GM13976 (cell line): ENCODE measurements around the gene PLD5.
"Not testable (repeated sequence)": the region's sequence is repeated elsewhere in the genome, so short reads cannot be mapped to it uniquely, and the experiment has no call there.

Experiments
- DNase-seq: peaks from one replicate; pipeline ENCODE4 v3.0.0; 2012; ENCODE audit warnings: low spot score
- in situ Hi-C: fragments of 300-500 bp; cut with MboI; formaldehyde crosslinking; loops from one replicate; pipeline ENCODE4 v1.12.0; 2022; ENCODE audit warnings: low sequenced_read_pairs, mixed read lengths, inconsistent platforms; ENCODE audit not compliant: unreplicated experiment
- TF ChIP-seq, protein P1 (sequence below): IDR thresholded peaks from 2 replicates; pipeline ENCODE4 v1.5.1; 2012; ENCODE audit warnings: borderline replicate concordance, mild to moderate bottlenecking; ENCODE audit not compliant: insufficient read depth; ENCODE audit errors: extremely low read depth, missing control alignments, control extremely low read depth

Gene PLD5

GRCh38 chr1:242276769-242277168, 247.7 kb downstream of the PLD5 start:
- in situ Hi-C loops, DNase-seq: not testable (repeated sequence)

DNA sequence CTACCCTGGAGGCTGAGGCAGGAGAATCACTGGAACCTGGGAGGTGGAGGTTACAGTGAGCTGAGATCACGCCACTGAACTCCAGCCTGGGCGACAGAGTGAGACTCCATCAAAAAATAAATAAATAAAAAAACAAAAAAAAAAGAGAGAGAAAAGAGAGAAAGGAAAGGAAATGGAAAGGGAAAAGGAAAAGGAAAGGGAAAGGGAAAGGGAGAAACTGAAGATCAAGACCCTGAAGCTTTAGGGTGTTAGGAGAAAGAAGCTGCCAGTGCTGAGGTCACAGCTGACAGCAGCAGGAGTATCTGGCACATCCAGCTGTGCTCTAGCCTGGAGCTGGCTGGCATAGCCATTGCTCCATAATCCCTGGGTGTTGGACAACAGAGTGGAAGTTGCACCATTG, 257.5 kb downstream of the PLD5 start:
- DNase-seq, in situ Hi-C loops: not testable (repeated sequence)

DNA sequence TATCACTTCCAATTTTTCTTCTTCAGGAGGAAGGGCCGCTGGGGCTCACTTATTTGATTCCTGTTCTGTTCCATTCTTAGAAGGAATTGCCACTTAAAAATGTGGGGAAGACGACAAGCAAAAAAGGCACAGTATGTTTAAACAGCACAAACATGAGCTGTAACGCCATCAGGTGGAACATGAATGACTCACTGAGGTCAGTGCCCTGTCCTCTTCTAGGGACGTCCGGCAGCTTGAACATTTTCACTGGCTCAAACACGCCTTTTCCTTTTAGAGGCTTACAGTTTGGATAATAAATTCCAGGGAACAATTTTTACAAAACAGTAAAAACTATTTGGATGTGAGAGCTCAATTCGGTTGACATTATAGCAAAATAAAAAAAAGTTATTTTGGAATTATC, 260.1 kb downstream of the PLD5 start:
- DNase-seq, in situ Hi-C loops: not testable (repeated sequence)

- TF ChIP-seq, protein P1, sequence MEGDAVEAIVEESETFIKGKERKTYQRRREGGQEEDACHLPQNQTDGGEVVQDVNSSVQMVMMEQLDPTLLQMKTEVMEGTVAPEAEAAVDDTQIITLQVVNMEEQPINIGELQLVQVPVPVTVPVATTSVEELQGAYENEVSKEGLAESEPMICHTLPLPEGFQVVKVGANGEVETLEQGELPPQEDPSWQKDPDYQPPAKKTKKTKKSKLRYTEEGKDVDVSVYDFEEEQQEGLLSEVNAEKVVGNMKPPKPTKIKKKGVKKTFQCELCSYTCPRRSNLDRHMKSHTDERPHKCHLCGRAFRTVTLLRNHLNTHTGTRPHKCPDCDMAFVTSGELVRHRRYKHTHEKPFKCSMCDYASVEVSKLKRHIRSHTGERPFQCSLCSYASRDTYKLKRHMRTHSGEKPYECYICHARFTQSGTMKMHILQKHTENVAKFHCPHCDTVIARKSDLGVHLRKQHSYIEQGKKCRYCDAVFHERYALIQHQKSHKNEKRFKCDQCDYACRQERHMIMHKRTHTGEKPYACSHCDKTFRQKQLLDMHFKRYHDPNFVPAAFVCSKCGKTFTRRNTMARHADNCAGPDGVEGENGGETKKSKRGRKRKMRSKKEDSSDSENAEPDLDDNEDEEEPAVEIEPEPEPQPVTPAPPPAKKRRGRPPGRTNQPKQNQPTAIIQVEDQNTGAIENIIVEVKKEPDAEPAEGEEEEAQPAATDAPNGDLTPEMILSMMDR = no peak
- no peak for DNase-seq
- in situ Hi-C loops = no loop called here
These were observed 279.2 kb downstream of the PLD5 start for GRCh38 chr1:242245255-242245654.

- TF ChIP-seq, protein P1 = no peak
- peak; percentile 38 for DNase-seq
- in situ Hi-C loops = no loop called here
These were observed 281.0 kb downstream of the PLD5 start for GRCh38 chr1:242243472-242243871.

DNA sequence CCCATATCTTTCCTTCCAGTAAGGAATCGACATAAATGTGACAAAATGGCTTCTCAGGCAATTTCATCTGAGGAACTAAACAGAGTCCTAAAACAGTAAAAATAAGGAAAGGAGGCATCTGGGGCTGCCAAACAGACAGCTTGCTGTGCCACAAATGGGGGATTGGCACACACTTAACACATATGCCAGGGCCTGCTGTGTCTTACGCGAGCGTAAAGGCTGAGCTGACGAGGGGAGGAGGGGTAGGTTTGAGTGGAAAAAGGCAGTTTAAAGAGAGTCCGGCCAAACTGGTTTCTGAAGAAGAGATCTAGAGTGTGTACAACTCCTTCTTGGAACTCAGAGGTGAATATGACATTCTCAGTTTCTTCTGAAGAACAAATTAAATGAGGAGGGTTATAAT, 281.5 kb downstream of the PLD5 start:
- TF ChIP-seq, protein P1 = no peak
- in situ Hi-C loops = no loop called here
- DNase-seq = no peak

DNA sequence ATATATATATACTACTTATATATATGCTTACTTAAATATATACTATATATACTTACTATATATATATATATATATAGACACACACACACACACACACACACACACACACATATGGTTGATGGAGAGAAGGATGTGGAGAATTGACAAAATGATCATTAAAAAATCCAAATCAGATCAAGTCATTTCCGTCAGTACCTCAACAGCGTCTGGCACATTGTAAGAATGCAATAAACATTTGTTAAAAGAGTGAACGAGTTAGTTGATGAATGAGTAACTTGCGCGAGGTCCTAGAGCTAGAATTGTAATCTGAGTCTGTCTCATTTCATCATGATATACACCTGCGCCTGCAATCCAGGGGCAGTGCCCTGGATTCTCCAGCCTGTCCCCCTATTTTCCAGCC, 282.6 kb downstream of the PLD5 start:
- in situ Hi-C loops = no loop called here
- TF ChIP-seq, protein P1 = no peak
- DNase-seq = no peak

DNA sequence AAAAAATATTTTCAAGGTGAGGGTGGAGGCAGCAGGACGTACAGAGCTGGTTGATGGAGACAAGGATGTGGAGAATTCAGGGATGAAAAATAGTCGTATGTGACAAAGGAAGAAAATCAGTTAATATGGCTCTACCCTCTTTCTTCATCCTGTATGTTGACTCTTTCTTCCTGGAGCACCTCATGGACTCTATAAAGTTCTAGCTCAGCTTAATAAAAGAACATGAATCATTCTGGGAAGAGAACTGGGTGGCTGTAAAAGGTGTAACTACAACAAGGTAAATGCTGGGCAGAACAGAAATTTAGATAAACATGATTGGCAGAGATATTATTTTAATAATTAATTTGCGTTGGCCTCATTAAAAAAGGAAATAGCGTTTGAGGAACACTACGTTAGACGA, 283.8 kb downstream of the PLD5 start:
- TF ChIP-seq, protein P1 = no peak
- in situ Hi-C loops = no loop called here
- no peak for DNase-seq
